SKM-1 (cell line): Measurements from ENCODE around the gene BPIFB6.

Source experiments
- DNase-seq: peaks from one replicate; lab custom pipeline; 2025; ENCODE audit not compliant: unreplicated experiment; lab: John Stamatoyannopoulos, UW

Gene BPIFB6

GRCh38 chr20:33059741-33060390, 28.4 kb downstream of the BPIFB6 start:
- DNase-seq = no peak

- DNase-seq = no peak
Measured at GRCh38 chr20:33061658-33062028, 30.2 kb downstream of the BPIFB6 start.

- no peak for DNase-seq
Measured at GRCh38 chr20:33062105-33062824, 30.8 kb downstream of the BPIFB6 start.

GRCh38 chr20:33062825-33063149, 31.3 kb downstream of the BPIFB6 start:
- no peak for DNase-seq

GRCh38 chr20:33063271-33063670, 31.8 kb downstream of the BPIFB6 start:
- DNase-seq = no peak

- no peak for DNase-seq
Measured at GRCh38 chr20:33064572-33065287, 33.3 kb downstream of the BPIFB6 start.

- no peak for DNase-seq
Measured at GRCh38 chr20:33065785-33066184, 34.3 kb downstream of the BPIFB6 start.

- DNase-seq = no peak
Measured at GRCh38 chr20:33067806-33068205, 36.4 kb downstream of the BPIFB6 start.

GRCh38 chr20:33068251-33068939, 36.9 kb downstream of the BPIFB6 start:
- DNase-seq = no peak

- no peak for DNase-seq
Measured at GRCh38 chr20:33069673-33070072, 38.2 kb downstream of the BPIFB6 start.

GRCh38 chr20:33070111-33071053, 38.9 kb downstream of the BPIFB6 start:
- no peak for DNase-seq

- no peak for DNase-seq
Measured at GRCh38 chr20:33071198-33071597, 39.8 kb downstream of the BPIFB6 start.

GRCh38 chr20:33072362-33072761, 40.9 kb downstream of the BPIFB6 start:
- DNase-seq = no peak

- DNase-seq = no peak
Measured at GRCh38 chr20:33072813-33073212, 41.4 kb downstream of the BPIFB6 start.

GRCh38 chr20:33074675-33075074, 43.2 kb downstream of the BPIFB6 start:
- DNase-seq = no peak

- no peak for DNase-seq
Measured at GRCh38 chr20:33075281-33075680, 43.8 kb downstream of the BPIFB6 start.

GRCh38 chr20:33076662-33077372, 45.4 kb downstream of the BPIFB6 start:
- DNase-seq = no peak

GRCh38 chr20:33079259-33079658, 47.8 kb downstream of the BPIFB6 start, which contains the start of gene BPIFB4:
BPIFB4 (plus strand) TSS chr20:33079643; CDS start chr20:33081527, 1,884 bp downstream.
- DNase-seq = no peak

GRCh38 chr20:33081411-33082154, 50.1 kb downstream of the BPIFB6 start:
- DNase-seq = no peak
